Activated CD4-positive, alpha-beta T cell treated with anti-CD3 and anti-CD28 coated beads, Interleukin-2, amount 50 U/mL, for 24 hours (primary cell): ENCODE data around the gene WBP1.
"Not testable (repeated sequence)": the region's sequence is repeated elsewhere in the genome, so short reads cannot be mapped to it uniquely, and the experiment has no call there.

Experiments
- DNase-seq, 2 donors: peaks; one replicate each; pipeline ENCODE4 v3.0.0-alpha.2; 2020; ENCODE audit warnings: low read depth in 1 of 2, low spot score in 1 of 2

Gene WBP1

DNA sequence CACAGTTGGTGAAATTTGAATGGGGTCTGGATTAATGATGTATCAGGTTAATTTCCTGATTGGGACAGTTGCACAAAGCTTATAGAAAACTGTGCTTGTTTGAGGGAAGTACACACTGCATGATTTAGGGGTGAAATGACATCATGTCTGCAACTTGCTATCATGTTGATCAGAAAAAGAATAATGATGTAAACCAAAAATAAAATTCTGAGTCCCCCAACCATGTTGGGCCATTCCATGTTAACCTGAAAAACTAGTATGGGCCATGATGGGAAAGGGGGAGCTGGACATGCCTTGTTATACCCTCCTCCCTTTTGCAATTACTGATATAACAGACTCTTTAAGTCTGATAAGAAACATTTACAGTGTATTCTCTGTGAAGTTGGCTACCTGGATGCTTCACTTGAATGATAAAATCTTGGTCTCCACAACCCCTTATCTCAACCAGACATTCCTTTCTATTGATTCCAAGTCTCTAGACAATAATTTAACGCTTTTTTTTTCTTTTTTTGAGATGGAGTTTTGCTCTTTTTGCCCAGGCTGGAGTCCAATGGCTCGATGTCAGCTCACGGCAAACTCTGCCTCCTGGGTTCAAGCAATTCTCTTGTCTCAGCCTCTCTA lies 7.6 kb upstream of the WBP1 start:
- no peak for DNase-seq

DNA sequence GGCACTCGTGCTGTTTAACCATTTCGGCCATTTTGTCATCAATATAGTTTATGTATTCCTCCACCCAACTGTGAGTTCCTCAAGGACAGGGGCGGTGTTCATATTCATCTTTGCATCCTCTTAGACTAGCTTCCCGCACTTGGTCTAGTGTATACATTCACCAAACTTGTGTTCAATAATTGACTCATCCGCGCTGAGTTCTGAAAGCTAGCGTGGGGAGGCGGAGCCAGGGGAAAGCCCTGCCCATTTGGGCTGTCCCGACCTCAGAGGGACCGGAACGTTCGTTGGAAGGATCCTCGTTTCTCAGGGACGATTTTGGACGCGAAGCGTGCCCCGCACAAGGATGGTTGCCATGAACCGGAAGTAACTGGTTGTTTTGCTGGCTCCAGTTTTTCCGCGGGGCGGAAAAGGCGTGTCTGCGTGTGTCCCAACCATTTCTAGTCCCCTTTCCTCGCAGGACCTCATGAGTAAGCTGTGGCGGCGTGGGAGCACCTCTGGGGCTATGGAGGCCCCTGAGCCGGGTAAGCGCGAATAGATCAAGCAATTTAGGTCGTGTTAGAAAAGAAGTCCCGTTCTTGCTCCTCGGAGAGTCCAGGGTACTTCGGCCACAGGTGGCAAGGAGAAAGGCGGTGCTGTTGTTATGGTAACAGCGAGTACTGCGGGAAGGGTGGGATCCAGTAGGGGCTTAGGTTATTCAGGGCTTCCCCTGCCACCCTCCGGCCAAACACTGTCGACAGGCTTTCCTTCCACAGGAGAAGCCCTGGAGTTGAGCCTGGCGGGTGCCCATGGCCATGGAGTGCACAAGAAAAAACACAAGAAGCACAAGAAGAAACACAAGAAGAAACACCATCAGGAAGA lies 3.4 kb upstream of the WBP1 start, which contains the start of gene INO80B:
INO80B (plus strand) TSS at position 434 of the 858 bp plus-strand sequence; CDS start at position 464, 30 bp downstream.
- peak; percentile 96 to 98 for DNase-seq

DNA sequence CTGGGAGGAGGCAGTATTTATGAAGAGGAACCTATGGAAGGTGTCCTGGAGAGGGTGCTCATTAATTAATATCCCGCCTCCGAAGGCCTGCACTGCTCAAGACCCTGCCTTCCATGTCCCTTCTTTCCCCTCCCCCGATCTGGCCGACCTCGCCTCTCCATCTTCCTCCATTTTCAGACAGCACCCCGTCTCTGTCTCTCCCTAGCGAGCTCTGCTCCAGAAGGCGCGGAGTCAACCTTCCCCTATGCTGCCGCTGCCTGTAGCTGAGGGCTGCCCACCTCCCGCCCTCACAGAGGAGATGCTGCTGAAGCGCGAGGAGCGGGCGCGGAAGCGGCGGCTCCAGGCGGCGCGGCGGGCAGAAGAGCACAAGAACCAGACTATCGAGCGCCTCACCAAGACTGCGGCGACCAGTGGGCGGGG lies 1.1 kb upstream of the WBP1 start:
- no peak for DNase-seq

DNA sequence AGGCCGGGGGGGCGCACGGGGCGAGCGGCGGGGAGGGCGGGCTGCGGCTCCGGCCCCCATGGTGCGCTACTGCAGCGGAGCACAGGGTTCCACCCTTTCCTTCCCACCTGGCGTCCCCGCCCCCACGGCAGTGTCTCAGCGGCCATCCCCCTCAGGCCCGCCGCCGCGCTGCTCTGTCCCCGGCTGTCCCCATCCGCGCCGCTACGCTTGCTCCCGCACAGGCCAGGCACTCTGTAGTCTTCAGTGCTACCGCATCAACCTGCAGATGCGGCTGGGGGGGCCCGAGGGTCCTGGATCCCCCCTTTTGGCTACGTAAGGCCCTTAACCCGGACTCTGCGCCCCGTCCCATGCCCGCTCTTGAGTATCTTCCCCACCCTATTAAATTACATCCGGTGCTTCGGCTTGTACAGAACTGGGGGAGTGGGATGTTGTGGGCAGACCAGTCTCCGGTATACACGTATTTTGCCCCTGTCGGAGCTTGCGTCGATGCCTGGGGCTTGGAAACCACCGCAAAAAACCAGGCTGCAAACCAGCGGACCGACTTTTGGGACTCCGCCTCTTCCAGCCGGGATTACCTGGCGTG lies 598 bp upstream of the WBP1 start:
- DNase-seq = peak; percentile 62 to 67

DNA sequence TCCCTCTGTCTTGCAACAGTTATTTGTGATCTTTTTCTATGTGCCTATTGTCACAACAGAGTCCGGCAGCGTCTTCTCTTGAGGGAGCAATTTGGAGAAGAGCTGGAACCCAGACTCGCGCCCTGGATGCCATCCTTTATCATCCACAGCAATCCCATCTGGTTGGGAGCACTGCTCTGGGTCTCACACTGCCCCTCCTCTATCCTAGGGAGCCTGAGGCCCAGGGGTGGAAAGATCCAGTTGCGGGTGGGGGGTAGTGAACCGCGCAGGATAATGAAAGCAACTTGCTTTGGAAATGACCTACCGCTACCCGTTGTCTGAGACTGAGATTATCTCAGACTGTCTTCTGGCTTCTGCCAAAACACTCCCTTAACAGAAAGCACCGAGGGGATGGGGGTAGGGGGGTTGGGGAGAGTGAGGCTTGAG lies 713 bp downstream of the WBP1 start:
- no peak for DNase-seq

DNA sequence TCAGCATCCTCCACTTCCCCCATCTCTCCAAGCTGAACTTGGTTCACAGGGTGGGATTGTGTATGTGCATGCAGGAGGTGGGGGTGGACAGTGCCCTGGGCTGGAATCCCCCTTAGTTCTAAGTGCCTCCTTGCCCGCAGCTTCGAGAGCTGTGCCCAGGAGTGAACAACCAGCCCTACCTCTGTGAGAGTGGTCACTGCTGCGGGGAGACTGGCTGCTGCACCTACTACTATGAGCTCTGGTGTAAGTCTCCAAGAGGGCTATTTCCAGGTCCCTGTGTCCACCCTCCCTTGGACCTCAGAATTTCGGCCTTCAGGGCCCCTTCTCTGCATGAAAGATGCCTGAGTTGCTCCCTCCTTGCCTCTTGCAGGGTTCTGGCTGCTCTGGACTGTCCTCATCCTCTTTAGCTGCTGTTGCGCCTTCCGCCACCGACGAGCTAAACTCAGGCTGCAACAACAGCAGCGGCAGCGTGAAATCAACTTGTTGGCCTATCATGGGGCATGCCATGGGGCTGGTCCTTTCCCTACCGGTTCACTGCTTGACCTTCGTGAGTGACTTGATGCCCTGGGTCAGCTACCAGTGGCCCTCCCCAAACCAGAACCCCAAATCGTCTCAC lies 1.4 kb downstream of the WBP1 start:
- DNase-seq = not testable (repeated sequence)

DNA sequence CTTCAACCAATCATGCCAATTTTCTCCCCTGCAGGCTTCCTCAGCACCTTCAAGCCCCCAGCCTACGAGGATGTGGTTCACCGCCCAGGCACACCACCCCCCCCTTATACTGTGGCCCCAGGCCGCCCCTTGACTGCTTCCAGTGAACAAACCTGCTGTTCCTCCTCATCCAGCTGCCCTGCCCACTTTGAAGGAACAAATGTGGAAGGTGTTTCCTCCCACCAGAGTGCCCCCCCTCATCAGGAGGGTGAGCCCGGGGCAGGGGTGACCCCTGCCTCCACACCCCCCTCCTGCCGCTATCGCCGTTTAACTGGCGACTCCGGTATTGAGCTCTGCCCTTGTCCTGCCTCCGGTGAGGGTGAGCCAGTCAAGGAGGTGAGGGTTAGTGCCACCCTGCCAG lies 1.9 kb downstream of the WBP1 start:
- DNase-seq = not testable (repeated sequence)

DNA sequence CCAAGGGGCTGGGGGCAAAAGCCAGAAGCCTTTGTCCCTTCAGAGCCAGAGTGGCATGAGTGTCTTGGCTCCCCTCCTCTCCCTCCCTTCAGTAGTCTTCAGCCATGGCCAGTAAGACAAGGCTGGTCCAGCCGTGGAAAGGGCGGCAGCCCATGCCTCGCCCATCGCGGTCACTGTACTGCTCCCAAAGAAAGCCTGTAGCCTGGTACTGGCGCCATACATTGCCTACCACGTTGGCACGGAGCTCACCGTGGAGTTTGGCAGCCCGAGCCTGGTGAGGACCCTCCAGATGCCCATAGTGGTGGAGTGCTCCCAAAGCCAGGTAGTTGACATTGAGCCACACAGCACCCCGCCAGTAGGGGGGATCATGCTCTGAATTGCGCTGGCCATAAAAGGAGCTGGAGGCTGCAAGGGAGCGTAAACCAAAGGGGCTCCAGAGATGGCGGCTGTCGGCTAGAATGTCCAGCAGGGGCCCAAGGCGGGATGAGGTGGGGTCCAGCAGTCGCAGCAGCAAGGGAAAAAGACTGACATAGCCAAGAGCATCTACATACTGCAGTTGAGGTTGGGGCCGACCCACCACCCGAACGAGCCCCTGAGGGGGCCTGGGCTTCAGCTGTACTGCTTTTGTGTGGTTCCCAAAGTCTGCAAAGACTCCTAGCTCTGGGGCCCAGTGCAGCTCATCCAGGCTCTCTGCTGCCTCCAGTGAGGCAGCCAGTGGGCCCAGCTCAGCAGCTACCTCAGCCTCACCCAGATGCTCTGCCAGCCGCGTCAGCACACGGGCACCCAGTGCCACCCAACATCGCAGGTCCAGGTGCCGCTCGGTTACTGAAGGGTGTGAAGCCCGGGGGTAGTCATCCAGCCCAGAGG lies 3.2 kb downstream of the WBP1 start:
- DNase-seq = no peak

DNA sequence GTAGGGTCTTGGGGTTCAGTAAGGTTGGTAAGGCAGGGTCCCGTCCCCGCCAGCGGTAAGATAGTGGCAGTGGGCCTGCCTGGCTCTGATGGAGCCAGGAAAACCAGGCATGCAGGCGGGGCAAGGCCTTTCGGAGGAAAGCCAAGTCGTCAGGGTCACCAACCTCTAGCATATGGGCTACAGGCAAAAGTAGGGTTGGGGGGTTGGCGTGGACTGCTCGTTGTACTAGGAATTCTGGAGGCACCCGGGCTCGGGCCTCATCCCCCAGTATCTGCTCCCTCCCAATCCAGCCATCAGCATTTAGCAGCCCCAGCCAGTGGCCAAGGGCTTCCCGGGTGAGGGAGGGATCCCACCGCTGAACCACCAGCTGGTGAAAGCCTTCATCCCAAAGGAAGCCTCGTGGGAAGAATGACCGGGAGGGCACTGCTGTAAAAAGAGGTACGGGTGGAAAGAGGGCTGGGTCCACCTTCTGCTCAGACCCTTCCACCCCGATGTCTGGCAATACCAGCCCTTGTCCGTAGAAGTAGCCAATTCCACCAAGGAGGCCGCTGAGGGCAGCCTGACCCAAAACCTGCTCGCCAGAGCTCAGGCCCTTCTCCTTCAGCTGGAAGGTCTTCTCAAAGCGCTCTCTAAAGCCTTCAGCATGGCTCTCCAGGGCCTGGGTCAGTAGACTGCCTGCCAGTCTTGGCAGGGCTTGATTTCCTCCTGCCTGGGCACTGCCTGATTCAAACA lies 4.0 kb downstream of the WBP1 start:
- no peak for DNase-seq

DNA sequence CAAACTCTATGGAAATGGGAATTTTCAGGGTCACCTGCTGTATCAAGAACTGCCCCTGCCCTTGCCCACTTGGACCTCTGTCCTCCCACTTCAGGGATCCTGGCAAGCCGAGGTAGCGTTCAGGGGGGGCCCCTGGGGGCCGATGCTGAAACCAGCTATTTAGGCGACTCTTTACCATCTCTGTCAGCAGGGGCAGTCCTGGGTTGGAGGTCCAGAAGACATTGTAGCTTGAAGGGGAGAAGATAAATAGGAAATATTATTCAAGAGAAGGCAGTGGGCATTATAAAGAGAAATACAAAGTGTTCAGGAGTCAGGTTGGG lies 4.5 kb downstream of the WBP1 start:
- no peak for DNase-seq

DNA sequence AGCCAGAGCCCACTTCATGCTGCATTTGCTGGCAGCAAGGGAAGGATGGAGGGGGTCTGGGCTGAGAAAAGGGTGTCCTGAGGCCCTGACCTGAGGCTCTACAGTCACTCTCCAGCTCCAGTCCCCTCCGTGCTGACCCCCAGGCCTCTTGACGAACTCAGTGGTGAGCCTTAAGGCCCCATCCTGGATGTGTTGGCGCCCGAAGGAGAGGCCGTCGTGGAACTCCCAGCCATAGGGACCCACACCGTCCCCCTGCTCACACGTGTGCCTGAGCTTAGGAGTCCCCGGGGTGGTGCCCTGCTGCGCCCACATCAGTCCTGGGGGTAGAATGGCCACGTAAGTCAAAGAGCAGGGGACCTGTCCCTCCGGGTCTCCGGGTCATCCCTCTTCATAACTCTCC lies 6.2 kb downstream of the WBP1 start:
- DNase-seq = no peak

DNA sequence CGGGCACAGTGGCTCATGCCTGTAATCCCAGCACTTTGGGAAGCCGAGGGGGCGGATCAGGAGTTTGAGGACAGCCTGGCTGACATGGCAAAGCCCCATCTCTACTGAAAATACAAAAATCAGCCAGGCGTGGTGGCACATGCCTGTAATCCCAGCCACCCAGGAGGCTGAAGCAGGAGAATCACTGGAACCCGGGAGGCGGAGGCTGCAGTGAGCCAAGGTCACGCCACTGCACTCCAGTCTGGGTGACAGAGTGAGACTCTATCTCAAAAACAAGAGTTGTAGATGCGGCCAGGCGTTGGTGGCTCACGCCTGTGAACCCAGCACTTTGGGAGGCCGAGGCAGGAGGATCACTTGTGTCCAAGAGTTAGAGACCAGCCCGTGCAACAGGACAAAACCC lies 12.5 kb downstream of the WBP1 start:
- DNase-seq = not testable (repeated sequence)

DNA sequence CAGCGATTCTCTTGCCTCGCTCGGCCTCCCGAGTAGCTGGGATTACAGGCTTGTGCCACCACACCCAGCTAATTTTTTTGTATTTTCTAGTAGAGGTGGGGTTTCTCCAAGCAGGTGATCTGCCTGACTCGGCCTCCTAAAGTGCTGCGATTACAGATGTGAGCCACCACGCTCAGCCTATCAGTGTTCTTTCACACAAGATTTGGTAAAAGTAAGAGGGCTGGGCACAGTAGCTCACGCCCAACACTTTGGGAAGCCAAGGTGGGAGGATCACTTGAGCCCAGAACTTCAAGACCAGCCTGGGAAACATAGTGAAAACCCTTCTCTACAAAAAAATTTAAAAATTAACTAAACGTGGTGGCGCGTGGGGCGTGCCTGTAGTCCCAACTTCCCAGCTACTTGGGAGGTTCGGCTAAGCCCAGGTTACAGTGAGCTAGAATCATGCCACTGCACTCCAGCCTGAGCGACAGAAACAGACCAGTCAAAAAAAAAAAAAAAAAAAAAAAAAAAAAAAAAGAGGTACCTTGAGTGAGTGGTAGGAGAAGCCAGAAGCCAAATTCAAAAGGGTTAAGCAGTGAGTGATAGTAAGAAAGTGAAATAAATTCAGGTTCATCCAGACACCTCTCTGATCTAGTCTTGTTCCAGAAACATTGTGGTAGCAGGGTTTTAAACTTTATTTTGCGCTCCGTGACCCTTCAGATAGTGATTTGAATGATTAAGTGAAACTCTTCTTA lies 13.3 kb downstream of the WBP1 start:
- no peak for DNase-seq

DNA sequence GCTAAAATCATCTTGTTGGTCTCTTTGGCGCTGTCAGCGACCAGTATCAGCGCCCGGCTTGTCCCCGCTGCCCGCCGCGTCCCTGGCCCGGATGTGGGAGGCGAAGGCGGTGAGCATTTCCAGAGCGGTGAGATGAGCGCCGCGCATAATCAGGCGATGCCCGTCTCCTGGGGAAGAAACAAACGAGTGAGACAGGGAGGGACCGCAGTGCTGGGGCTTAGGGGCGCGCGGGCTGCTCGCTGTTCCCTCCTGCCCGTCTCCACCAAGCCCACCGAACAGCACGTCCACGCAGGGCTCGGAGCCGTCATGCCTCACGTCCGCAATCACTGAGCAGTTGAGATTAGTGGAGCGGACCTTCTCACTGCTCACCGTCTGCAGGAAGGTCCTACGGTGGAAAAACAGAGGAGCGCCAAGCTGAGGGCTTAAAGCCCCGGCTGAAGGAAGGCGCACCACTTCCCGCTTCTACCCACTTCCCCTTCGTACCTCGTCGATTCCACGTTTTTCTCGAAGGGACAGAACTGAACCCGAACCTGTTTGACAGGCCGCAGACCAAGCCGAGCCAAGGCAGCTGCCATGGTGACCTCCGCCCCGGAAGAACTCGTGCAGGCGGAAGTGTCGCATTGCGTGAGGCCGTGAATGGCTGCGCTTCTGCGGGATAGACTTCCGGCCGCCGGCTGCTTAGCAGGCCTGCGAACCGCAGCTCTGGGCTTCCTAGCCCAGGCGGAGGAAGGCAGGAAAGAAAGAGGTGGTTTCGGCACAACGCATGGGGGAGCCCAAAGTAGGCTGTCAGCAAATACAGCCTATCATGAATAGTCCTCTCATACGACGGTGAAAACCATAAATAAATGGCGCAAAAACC lies 14.1 kb downstream of the WBP1 start, which contains the start of gene MRPL53:
MRPL53 (minus strand) TSS at position 595 of the 859 bp plus-strand sequence; CDS start at position 575, 20 bp downstream.
- DNase-seq = peak; percentile 94 to 96

DNA sequence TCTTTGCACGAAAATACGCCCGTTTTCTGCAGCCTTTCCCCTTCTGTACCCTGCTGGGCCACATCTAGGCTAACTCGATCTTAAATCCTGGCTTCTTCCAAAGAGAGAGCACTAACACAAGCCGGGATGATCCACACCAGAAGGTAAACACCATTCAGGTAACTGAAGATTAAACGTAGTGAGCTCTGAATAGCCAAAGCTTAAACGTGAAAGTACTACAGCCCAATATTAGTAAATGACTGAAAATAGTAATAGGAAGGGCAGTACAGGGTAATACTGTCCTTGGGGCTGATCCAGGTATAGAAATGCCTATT lies 14.7 kb downstream of the WBP1 start:
- DNase-seq = no peak

DNA sequence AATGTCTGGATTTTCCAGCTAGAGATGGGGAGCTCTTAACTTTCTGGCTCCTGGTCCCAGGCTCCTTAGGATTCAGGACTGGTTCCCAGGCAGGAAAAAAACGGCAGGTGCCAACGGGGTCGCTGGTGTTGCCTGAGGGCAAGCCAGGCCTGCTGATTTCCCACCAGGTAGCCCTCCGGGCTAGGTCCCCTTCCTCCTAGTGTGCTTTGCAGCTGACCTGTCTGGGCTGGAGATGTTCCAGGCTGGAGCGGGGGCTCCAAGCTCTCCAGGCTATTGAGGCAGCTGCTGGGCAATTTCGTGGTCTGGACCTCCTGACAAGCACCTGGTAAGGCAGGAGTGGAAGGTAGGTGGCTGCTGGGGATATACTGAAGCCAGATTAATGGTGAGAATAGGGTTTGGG lies 16.2 kb downstream of the WBP1 start:
- no peak for DNase-seq

DNA sequence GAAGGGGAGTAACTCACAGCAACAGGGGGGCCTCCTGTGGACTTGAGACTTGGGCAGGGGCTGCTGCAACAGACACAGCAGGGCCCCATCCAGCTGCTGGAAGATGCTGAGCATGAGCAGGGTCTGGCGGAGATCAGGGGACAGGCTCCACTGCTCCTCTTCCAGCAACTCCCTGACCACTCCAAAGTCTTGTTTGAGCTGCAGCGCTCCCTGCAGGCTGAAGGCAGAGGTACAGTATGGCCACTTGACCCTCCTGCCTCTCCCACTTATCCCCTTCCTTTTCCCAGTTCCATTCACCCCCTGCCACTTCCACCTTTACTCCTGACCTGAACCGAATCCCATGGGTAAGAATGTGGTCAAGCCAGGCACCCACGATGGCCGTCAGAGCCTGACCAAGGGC lies 16.7 kb downstream of the WBP1 start:
- DNase-seq = no peak

DNA sequence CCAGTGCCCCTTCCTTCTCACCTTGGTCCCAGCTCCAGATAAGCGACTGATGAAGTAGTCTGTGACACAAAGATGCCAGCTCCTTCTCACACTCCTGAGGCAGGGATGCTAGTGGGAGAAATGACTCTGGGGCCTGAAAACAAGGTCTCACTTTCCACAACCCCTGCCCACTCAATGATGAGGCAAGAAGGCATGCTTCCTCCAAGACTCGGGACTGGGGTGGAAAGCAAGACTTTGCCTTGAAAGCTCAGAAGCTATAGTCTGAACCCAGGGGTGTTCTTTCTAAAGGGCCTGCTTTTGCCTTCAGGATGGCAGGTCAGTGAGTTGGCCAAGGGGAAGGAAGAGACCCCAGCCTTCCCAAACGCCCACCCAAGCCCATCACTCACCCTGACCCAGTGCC lies 23.2 kb downstream of the WBP1 start:
- no peak for DNase-seq
